ENCODE results near the gene HBG1.
"Not testable (repeated sequence)": the region's sequence is repeated elsewhere in the genome, so short reads cannot be mapped to it uniquely, and the experiment has no call there.

DNA sequence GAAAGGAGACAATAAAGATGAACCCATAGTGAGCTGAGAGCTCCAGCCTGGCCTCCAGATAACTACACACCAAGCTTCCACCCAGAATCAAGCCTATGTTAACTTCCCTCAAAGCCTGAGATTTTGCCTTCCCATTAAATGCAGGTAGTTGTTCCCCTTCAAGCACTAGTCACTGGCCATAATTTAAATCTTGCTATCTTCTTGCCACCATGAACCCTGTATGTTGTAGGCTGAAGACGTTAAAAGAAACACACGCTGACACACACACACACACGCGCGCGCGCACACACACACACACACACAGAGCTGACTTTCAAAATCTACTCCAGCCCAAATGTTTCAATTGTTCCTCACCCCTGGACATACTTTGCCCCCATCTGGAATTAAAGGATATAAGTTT is 1.2 kb downstream of the HBG1 start:
- TF ChIP-seq, protein P1, sequence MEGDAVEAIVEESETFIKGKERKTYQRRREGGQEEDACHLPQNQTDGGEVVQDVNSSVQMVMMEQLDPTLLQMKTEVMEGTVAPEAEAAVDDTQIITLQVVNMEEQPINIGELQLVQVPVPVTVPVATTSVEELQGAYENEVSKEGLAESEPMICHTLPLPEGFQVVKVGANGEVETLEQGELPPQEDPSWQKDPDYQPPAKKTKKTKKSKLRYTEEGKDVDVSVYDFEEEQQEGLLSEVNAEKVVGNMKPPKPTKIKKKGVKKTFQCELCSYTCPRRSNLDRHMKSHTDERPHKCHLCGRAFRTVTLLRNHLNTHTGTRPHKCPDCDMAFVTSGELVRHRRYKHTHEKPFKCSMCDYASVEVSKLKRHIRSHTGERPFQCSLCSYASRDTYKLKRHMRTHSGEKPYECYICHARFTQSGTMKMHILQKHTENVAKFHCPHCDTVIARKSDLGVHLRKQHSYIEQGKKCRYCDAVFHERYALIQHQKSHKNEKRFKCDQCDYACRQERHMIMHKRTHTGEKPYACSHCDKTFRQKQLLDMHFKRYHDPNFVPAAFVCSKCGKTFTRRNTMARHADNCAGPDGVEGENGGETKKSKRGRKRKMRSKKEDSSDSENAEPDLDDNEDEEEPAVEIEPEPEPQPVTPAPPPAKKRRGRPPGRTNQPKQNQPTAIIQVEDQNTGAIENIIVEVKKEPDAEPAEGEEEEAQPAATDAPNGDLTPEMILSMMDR (IDR thresholded peaks at IDR 0.05), result not testable (repeated sequence)
- not testable (repeated sequence) for TF ChIP-seq POLR2A (IDR thresholded peaks at IDR 0.05)
